ENCODE data around the gene IFI27L1. TPM values are rescaled to one million over a fixed set of nuclear protein-coding genes. Genes with fewer than 3 reads are reported as not detected.

The IFI27L1 gene
- total and polyA plus RNA-seq, 2 donors (not counting 3 experiments of a cell fraction or from before 2014, with no cell fraction given) = 31.1 to 38.1 TPM

- BruUV-seq (replicated peaks) = no TSS peak
- no peaks in the 10 kb centered on the region for H3K9me1 ChIP-seq (replicated peaks; ENCODE audit: control insufficient read depth, extremely low read depth, insufficient read depth, low read length)
- ChIA-PET CTCF (no interaction called here), POLR2A (no interaction called here)
- no peak overlapping the region for H3K27ac ChIP-seq (ENCODE audit: insufficient read depth, low read depth, low read length)
- H3K4me1 ChIP-seq (ENCODE audit: control insufficient read depth, extremely low read depth, insufficient read depth, low read length) = peaks cover 4% of the 10 kb centered on the region
- H3K79me2 ChIP-seq (ENCODE audit: control insufficient read depth, insufficient read depth, low read length) = no peaks in the 10 kb centered on the region
- H3K4me2 ChIP-seq (ENCODE audit: insufficient read depth, low read length) = no peak overlapping the region
- H3K9me3 ChIP-seq (replicated peaks; ENCODE audit: control insufficient read depth, insufficient read depth, low read length) = no peaks in the 10 kb centered on the region
- DNase-seq (ENCODE audit: low read depth, low spot score) (no peak), FAIRE-seq (no peak)
- no peak overlapping the region for H3K9ac ChIP-seq (replicated peaks; ENCODE audit: extremely low read depth, insufficient read depth, low read length)
- no peak overlapping the region for H2AFZ ChIP-seq (ENCODE audit: low read depth, low read length)
- no peak for TF ChIP-seq MYC (IDR thresholded peaks at IDR 0.05; ENCODE audit: low read depth, low read length)
- TF ChIP-seq EZH2 (IDR thresholded peaks at IDR 0.05; ENCODE audit: borderline replicate concordance, low read depth, low read length, severe bottlenecking) = no peak
- TF ChIP-seq MAX (IDR thresholded peaks at IDR 0.05; ENCODE audit: insufficient read depth, insufficient read length) = no peak
- no peaks in the 10 kb centered on the region for H3K27me3 ChIP-seq (ENCODE audit: control insufficient read depth in 2 of 2, insufficient read depth in 2 of 2, low read length in 2 of 2)
- H4K20me1 ChIP-seq (replicated peaks; ENCODE audit: control insufficient read depth, extremely low read depth, insufficient read depth, low read length) = no peaks in the 10 kb centered on the region
- H3K36me3 ChIP-seq (ENCODE audit: control insufficient read depth in 2 of 2, extremely low read depth in 1 of 2, insufficient read depth in 2 of 2, low read length in 2 of 2) = no peaks in the 10 kb centered on the region
- intact Hi-C loops (cut with micrococcal nuclease) (loop anchor here (10.0 kb wide), 1 partner anchor 1064 kb away; no protein-coding TSS in a partner anchor), dilution Hi-C loops (cut with MboI; ENCODE audit: extremely low pct_ligation_motif_present, low sequenced_read_pairs) (no loop called here)
- no peak overlapping the region for H3K4me3 ChIP-seq (replicated peaks in 1 of 3; ENCODE audit: insufficient read depth in 1 of 3, low read depth in 1 of 3, low read length in 3 of 3)
Observed at GRCh38 chr14:94119071-94119470, 38.0 kb downstream of the IFI27L1 start.

- intact Hi-C loops (cut with micrococcal nuclease) = no loop called here
- Histone ChIP-seq H3K9me3 (replicated peaks; ENCODE audit: control insufficient read depth, insufficient read depth, low read length) (no peaks in the 10 kb centered on the region), H3K27ac (ENCODE audit: insufficient read depth, low read depth, low read length) (no peak overlapping the region), H2AFZ (ENCODE audit: low read depth, low read length) (no peak overlapping the region), H4K20me1 (replicated peaks; ENCODE audit: control insufficient read depth, extremely low read depth, insufficient read depth, low read length) (no peaks in the 10 kb centered on the region), H3K4me3 (replicated peaks in 1 of 3; ENCODE audit: insufficient read depth in 1 of 3, low read depth in 1 of 3, low read length in 3 of 3) (no peak overlapping the region), H3K4me2 (ENCODE audit: insufficient read depth, low read length) (no peak overlapping the region), H3K27me3 (ENCODE audit: control insufficient read depth in 2 of 2, insufficient read depth in 2 of 2, low read length in 2 of 2) (no peaks in the 10 kb centered on the region), H3K4me1 (ENCODE audit: control insufficient read depth, extremely low read depth, insufficient read depth, low read length) (no peaks in the 10 kb centered on the region), H3K9me1 (replicated peaks; ENCODE audit: control insufficient read depth, extremely low read depth, insufficient read depth, low read length) (no peaks in the 10 kb centered on the region), H3K79me2 (ENCODE audit: control insufficient read depth, insufficient read depth, low read length) (no peaks in the 10 kb centered on the region), H3K9ac (replicated peaks; ENCODE audit: extremely low read depth, insufficient read depth, low read length) (no peak overlapping the region), H3K36me3 (ENCODE audit: control insufficient read depth in 2 of 2, extremely low read depth in 1 of 2, insufficient read depth in 2 of 2, low read length in 2 of 2) (no peaks in the 10 kb centered on the region)
- ChIA-PET POLR2A (no interaction called here), CTCF (no interaction called here)
- no peak for FAIRE-seq
- dilution Hi-C loops (cut with MboI; ENCODE audit: extremely low pct_ligation_motif_present, low sequenced_read_pairs) = no loop called here
- DNase-seq (ENCODE audit: low read depth, low spot score) = peak; percentile 23
- BruUV-seq (replicated peaks) = no TSS peak
- TF ChIP-seq FOS (IDR thresholded peaks at IDR 0.05; ENCODE audit: borderline replicate concordance, insufficient read depth, low read length) = no peak
- no peak for TF ChIP-seq JUN (IDR thresholded peaks at IDR 0.05; ENCODE audit: borderline replicate concordance, insufficient read depth, insufficient read length, low read depth)
- no peak for TF ChIP-seq MAX (IDR thresholded peaks at IDR 0.05; ENCODE audit: insufficient read depth, insufficient read length)
Observed at GRCh38 chr14:94120667-94121340, 39.7 kb downstream of the IFI27L1 start.

All from endothelial cell of umbilical vein (primary cell).